Ectodermal cell (in vitro differentiated cells): ENCODE data around the gene CUL4A.

ENCODE experiments used
- H3K27ac ChIP-seq: 2 replicates; pipeline ENCODE4 v1.7.0; 2013; ENCODE audit warnings: mild to moderate bottlenecking, low read depth, low read length; ENCODE audit not compliant: insufficient read depth, poor library complexity, severe bottlenecking
- H3K27me3 ChIP-seq: 2 replicates; pipeline ENCODE4 v1.7.0; 2013; ENCODE audit warnings: mild to moderate bottlenecking, low read length; ENCODE audit not compliant: insufficient read depth, control insufficient read depth, poor library complexity, severe bottlenecking
- H3K36me3 ChIP-seq: one replicate; pipeline ENCODE4 v1.7.0; 2013; ENCODE audit warnings: low read length; ENCODE audit not compliant: control insufficient read depth, insufficient read depth
- H3K4me1 ChIP-seq: one replicate; pipeline ENCODE4 v1.7.0; 2013; ENCODE audit warnings: low read length; ENCODE audit not compliant: control insufficient read depth, insufficient read depth
- H3K4me3 ChIP-seq: 2 replicates; pipeline ENCODE4 v1.7.0; 2013; ENCODE audit warnings: low read depth, low read length, control low read depth; ENCODE audit not compliant: insufficient read depth
- H3K9me3 ChIP-seq: 2 replicates; pipeline ENCODE4 v1.7.0; 2013; ENCODE audit warnings: mild to moderate bottlenecking, low read length, moderate library complexity; ENCODE audit not compliant: control insufficient read depth
- WGBS, 2 experiments: methylation state at CpG; one replicate each; pipeline ENCODE4 v1.1.7; 2013; ENCODE audit warnings: missing lambda C conversion rate in 2 of 2; 5-methylcytosine and 5-hydroxymethylcytosine counted together

Gene CUL4A

DNA sequence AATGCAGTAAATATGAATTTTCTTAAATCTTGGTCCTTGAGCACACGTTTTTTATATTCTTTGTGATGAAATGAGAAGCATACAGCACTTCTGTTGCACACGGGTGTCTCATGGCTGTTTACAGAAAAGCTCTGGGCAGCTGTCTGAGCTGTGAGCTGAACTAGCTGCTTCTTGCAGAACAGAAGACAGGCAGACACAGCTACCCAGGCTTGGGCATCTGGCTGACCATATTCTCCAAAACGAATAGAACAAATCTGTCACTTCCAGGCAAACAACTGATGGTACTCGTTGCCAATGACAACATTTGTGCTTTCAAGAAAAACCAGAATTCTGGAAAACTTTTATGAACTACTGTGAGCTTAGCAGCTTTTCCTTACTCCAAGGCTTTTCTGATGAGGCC lies 17.1 kb upstream of the CUL4A start:
- no peak overlapping the region for H3K4me3 ChIP-seq
- no peak overlapping the region for H3K27ac ChIP-seq
- H3K4me1 ChIP-seq = no peaks in the 10 kb centered on the region
- 91 to 95% methylated on average over 4 of the region's 4 CpGs for WGBS, 2 experiments
- no peaks in the 10 kb centered on the region for H3K27me3 ChIP-seq
- no peaks in the 10 kb centered on the region for H3K9me3 ChIP-seq
- H3K36me3 ChIP-seq = peaks cover 27% of the 10 kb centered on the region

DNA sequence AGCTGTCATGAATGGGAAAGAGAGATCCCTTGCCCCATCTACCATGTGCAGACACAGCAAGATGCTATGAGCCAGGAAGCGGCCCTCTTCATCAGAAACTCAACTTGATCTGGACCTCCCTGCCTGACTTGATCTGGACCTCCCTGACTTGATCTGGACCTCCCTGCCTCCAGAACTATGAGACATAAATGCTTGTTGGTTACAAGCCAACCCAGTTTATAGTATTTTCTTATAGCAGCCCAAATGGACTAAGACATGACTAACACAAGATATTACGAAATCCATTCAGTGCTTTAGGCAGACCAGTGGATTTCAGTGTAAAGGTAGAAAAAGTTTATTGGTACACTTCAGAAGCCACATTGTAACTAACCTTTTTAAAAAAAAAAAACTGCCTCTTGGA lies 16.5 kb upstream of the CUL4A start:
- H3K4me3 ChIP-seq = no peak overlapping the region
- H3K27ac ChIP-seq = no peak overlapping the region
- H3K9me3 ChIP-seq = no peaks in the 10 kb centered on the region
- 89 to 90% methylated on average over 1 to 2 of the region's 2 CpGs for WGBS, 2 experiments
- peaks cover 33% of the 10 kb centered on the region for H3K36me3 ChIP-seq
- no peaks in the 10 kb centered on the region for H3K27me3 ChIP-seq
- no peaks in the 10 kb centered on the region for H3K4me1 ChIP-seq

DNA sequence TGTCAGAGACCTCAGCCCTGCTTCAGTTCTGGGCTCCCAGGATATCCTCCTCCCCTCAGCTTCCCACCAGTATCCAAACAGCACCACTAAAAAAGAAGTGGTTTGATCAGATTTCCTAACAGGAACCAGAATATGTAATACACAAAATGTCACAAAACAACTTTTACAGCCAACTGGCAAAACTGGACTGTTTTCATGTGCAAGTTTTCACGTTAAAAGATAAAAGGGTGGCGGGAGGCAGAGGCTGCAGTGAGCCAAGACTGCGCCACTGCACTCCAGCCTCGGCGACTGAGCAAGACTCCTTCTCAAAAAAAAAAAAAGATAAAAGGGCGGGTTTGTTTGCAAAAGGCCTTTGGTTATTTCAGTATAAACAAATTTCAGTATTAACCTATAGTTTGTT lies 14.1 kb upstream of the CUL4A start:
- 95 to 97% methylated on average over 5 of the region's 6 CpGs for WGBS, 2 experiments
- H3K4me1 ChIP-seq = no peaks in the 10 kb centered on the region
- H3K9me3 ChIP-seq = no peaks in the 10 kb centered on the region
- no peak overlapping the region for H3K27ac ChIP-seq
- no peak overlapping the region for H3K4me3 ChIP-seq
- peaks cover 29% of the 10 kb centered on the region for H3K36me3 ChIP-seq
- no peaks in the 10 kb centered on the region for H3K27me3 ChIP-seq

DNA sequence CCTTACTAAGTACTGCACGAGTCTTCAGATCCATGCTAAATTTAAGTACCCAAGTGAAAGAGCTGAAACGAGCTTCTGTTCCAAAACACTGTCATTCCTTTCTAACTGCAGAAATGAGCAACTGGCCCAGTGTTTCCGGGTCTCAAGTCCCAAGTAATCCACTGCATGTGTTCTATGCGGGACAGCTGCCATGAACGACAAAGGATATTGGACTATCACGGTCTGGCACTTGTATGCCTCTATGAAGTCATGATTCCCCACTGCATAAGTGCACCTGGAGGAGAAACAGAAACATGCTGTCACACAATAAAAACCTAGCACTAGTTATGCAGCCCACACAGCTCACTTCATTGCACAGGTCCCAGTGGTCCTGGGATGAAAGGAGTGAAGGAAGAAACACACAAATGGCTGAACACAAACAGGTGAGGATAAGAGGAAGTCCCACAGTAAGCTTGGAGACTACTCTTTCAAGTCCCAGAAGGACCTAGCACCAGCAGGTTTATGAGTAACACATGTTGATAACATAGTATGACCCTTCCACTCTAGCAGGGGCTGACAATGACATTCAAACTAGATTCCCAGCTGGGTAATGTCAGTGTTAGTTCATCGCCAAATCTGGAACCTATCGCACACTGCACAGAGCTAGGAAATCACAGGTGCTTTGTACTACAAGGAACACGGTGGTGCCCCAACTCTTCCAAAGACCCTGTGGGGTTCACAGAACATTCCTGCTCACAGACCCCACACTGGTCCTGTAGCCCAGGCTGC lies 12.3 kb upstream of the CUL4A start:
- Histone ChIP-seq H3K4me1 (no peaks in the 10 kb centered on the region), H3K27ac (no peak overlapping the region), H3K36me3 (peaks cover 27% of the 10 kb centered on the region), H3K4me3 (no peak overlapping the region), H3K9me3 (no peaks in the 10 kb centered on the region), H3K27me3 (no peaks in the 10 kb centered on the region)
- 92 to 94% methylated on average over 9 of the region's 9 CpGs for WGBS, 2 experiments

DNA sequence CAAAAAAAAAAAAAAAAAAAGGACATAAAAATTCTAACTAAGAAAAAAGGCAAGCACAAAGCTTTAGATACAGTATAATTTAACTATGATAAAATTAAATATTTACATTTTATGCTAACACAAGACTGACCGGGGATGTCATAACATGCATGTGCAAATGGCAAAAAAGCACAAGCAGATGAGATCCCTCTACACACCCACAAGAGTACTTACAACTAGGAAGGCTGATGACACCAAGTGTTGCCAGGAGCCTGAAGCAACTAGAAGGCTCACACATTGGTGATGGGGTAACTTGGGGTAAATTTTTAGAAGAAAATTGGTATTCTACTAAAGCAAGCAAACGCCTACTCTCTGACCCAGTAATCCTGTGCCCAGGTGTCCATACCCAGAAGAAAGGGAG lies 7.6 kb upstream of the CUL4A start:
- Histone ChIP-seq H3K4me3 (no peak overlapping the region), H3K4me1 (no peaks in the 10 kb centered on the region), H3K36me3 (peaks cover 14% of the 10 kb centered on the region), H3K27ac (no peak overlapping the region), H3K9me3 (no peaks in the 10 kb centered on the region), H3K27me3 (no peaks in the 10 kb centered on the region)
- WGBS, 2 experiments = 86 to 98% methylated on average over 2 of the region's 2 CpGs

DNA sequence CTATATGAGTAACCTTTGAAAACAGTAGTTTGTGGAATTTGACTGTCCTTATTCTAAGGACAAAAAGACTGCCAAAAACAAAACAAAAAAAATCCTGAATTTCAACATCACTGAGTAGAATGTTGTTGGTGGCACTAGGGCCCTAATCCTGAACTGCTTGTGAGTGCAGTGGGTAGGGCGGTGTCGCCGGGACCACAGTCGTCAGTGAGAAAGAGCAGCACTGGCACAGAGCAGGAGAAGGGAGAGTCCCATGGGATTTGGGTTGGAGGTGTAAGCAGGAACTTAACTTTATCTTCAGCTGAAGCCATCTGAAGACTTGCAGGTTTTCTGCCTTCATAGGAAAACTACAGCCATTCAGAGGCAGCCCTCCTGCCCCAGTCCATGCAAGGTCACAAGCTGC lies 6.5 kb upstream of the CUL4A start:
- Histone ChIP-seq H3K4me1 (no peaks in the 10 kb centered on the region), H3K9me3 (no peaks in the 10 kb centered on the region), H3K36me3 (peaks cover 4% of the 10 kb centered on the region), H3K27ac (no peak overlapping the region), H3K27me3 (no peaks in the 10 kb centered on the region), H3K4me3 (no peak overlapping the region)
- WGBS, 2 experiments = 94% methylated on average over 4 of the region's 4 CpGs

DNA sequence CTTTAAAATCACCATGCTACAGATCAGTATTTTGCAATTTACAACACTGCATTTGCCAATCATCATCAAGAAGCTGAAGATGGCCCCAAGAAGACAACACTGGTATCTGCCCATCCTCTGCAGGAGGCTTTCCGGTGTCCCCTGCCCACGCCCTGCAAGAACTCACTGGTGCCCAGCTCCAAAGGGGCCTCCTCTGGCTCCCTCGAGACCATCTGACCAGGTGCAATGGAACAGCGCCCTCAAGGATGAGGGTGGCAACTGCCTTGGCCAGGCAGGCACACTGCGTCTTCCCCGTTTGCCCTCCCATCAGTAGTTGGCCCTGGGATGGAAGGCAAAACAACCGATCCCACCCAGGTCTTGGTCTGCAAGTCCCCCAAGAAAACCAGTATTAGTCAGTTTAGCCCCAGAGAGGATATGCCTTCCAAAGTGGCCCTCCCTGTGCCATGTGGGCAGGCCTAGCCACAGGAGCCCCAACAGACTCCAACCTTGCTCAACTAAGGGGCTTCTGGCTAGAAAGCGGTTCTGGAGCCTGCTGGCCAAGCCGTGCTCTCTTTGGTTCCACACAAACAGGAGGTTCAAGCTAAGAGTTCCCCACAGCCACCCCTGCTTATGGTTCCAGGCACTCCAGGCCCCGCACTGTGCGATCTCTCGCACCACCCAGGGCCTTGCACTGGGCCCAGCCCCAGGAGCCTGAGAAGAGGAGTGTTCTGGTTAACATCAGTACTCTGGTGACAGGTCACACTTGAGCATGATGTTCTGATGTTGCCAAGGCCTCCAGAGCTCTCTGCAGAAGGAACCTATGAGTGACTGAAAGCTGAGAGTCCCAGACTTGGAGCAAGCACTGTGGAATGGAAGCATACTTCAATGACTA lies 5.7 kb upstream of the CUL4A start:
- no peak overlapping the region for H3K4me3 ChIP-seq
- no peaks in the 10 kb centered on the region for H3K27me3 ChIP-seq
- WGBS, 2 experiments = 94 to 96% methylated on average over 12 of the region's 12 CpGs
- no peak overlapping the region for H3K27ac ChIP-seq
- H3K4me1 ChIP-seq = no peaks in the 10 kb centered on the region
- peaks cover 4% of the 10 kb centered on the region for H3K36me3 ChIP-seq
- no peaks in the 10 kb centered on the region for H3K9me3 ChIP-seq

DNA sequence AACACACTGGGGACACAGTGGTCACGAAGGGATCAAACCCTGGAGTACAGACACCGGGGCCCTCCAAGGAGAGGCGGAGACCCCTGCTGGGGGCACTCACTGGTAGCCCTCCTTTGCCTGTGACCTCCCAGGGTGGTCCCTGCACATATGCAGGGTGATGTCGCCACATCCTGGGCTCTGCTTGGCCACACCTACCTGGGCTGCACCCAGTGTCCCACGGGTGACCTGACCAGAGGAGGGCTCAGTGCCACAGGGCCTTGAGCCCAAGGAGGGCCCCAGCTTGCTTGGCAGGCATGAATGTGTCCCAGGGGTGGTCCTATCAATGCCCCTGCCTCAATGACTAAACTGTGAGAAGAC lies 5.1 kb upstream of the CUL4A start:
- no peaks in the 10 kb centered on the region for H3K9me3 ChIP-seq
- H3K4me3 ChIP-seq = no peak overlapping the region
- no peak overlapping the region for H3K27ac ChIP-seq
- no peaks in the 10 kb centered on the region for H3K4me1 ChIP-seq
- H3K36me3 ChIP-seq = peaks cover 4% of the 10 kb centered on the region
- no peaks in the 10 kb centered on the region for H3K27me3 ChIP-seq
- 95 to 96% methylated on average over 5 of the region's 5 CpGs for WGBS, 2 experiments

DNA sequence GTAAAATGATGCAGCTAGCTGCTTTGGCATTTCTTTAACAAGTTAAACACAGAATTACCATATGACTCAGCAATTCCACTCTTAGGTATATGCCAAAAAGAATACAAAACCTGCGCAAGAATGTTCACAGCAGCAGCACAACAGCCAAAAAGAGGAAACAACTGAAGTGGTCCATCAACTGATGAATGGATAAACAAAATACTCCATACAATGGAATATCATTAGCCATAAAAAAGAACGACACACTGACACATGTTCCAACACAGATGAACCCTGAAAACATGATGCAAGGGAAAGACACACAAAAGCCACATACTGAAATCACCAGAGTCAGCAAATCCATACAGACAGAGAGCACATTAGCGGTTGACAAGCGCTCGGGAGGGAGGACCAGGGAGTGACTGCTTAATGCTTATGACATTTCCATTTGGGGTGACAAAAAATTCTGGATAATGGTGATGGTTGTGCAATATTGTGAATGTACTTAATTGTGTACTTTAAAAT lies 3.9 kb upstream of the CUL4A start:
- Histone ChIP-seq H3K9me3 (no peaks in the 10 kb centered on the region), H3K4me1 (no peaks in the 10 kb centered on the region), H3K36me3 (no peaks in the 10 kb centered on the region), H3K27ac (no peak overlapping the region), H3K4me3 (no peak overlapping the region), H3K27me3 (no peaks in the 10 kb centered on the region)
- WGBS, 2 experiments = 95 to 96% methylated on average over 5 of the region's 5 CpGs

DNA sequence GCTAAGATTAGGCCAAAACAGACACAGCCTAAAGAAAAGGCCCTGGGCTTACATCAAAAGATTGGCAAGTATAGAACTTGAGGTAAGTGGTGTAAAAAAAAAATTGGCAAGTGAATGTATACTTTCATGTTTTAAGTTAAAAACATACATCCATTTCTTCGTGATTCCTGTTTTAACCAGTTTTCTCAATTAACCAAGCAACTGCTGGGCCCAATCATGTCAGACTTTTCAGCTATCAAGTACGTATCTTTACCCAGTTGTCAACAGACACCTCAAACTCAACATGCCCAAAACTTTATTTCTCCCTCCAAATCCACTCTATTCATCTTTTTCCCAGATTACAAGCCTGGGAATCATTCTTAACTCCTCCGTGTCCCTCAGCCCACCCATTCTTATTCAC lies 2.0 kb upstream of the CUL4A start:
- Histone ChIP-seq H3K4me1 (peaks cover 3% of the 10 kb centered on the region), H3K4me3 (peak overlapping the region; percentile 99), H3K27me3 (no peaks in the 10 kb centered on the region), H3K36me3 (no peaks in the 10 kb centered on the region), H3K9me3 (no peaks in the 10 kb centered on the region), H3K27ac (no peak overlapping the region)
- 57 to 58% methylated on average over 3 of the region's 3 CpGs for WGBS, 2 experiments
